Heart left ventricle (tissue), 13 donors: ENCODE data around the gene CDC123.

Experiments used
- CTCF ChIP-seq, 12 donors: fragments of 200-600 bp; sonication (generic) in 4 of 12; IDR thresholded peaks; one replicate each; pipeline versions ENCODE4 v1.5.0 to v1.8.0; 2018 to 2022; ENCODE audit warnings: antibody characterized with exemption in 12 of 12, mild to moderate bottlenecking in 5 of 12
- POLR2A ChIP-seq, 2 donors: fragments of 450-650 bp; IDR thresholded peaks; one replicate each; pipeline ENCODE4 v1.6.1; 2017; ENCODE audit warnings: antibody characterized with exemption in 2 of 2, mild to moderate bottlenecking in 2 of 2, moderate library complexity in 2 of 2
- donor health status: ischemic (EF 13 %, LVEDD 7.1; RV severe dilation, severe dysfunction).
- donor health status: DM: no; HTN: yes; CAD: no.
- donor health status: DM: no; HTN: no; CAD: no.
- donor health status: ischemic (EF 25% LVEDD 6.9; RV normal size, moderate dysfunction).
- donor health status: ischemic (EF 25% LVEDD 5.7; RV mildly dilated, moderate dysfunction).
- donor health status: ischemic (EF 35%, LVEDD 5.7; RV mildly dilated, moderate dysfunction).
- donor health status: nonischemic (EF 11% LVEDD 7.7; RV severe dilation, severe dysfunction).
- donor health status: DM: yes; HTN: yes; CAD: no.
- donor health status: PGD.
- donor health status: ischemic (EF 29% LVEDD 5.4; RV normal size, mild dysfunction).
- donor health status: nonischemic (EF 23%, LVEDD 6.1; RV moderate dilation, normal function).

DNA sequence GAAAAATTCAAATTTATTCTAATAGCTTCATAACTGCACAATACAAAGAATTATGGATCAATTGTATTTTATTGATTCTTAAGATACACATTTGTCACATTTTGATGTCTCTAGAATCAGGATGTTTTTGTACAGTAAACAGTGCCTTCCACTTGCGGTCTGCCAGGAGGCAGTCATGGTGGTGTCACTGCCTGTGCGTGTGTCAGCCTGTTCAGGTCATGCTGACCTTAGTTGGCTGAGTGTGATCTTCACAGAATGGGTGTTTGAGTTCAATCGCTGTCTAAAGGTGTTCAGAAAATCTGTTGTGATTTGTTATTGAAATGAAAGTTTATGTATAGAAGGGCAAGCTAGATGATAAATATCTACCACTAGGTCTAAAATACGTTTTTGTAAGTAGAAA lies 45.8 kb upstream of the CDC123 start:
- no peak for TF ChIP-seq CTCF (IDR thresholded peaks at IDR 0.05)
- no peak for TF ChIP-seq POLR2A (IDR thresholded peaks at IDR 0.05)
